Caco-2 (cell line): ENCODE data around the gene TMEM169. TPM values are rescaled to one million over a fixed set of nuclear protein-coding genes. Genes with fewer than 3 reads are reported as not detected.

Experiments
- BruUV-seq: library from RNA; stranded (reverse); fragments of 400-500 nt; replicated peaks from 2 replicates; lab custom pipeline; 2021; lab: Mats Ljungman, UMichigan
- CTCF ChIA-PET: fragments of 300-600 bp; sonication (Branson Sonifier 250); formaldehyde crosslinking; loops from one replicate; lab custom pipeline; 2022; ENCODE audit warnings: antibody characterized with exemption; lab: Charles Lee
- POLR2A ChIA-PET: fragments of 300-600 bp; sonication (Branson Sonifier 250); formaldehyde crosslinking; loops from one replicate; lab custom pipeline; 2022; ENCODE audit warnings: antibody characterized with exemption; lab: Charles Lee
- DNase-seq, 2 experiments: peaks; one replicate each; pipeline versions ENCODE4 v3.0.0 to v3.0.0-alpha.2; 2020 to 2022
- H3K27me3 ChIP-seq: replicated peaks from 2 replicates; pipeline ENCODE4 v1.6.0; 2011; ENCODE audit warnings: low read length; ENCODE audit not compliant: control insufficient read depth, insufficient read depth
- H3K36me3 ChIP-seq: 2 replicates; pipeline ENCODE4 v1.5.1; 2011; ENCODE audit warnings: low read length; ENCODE audit not compliant: control insufficient read depth, insufficient read depth
- H3K4me1 ChIP-seq: fragments of 250-450 bp; sonication (Bioruptor Pico); 2 replicates; pipeline ENCODE4 v1.5.1; 2020; ENCODE audit warnings: mild to moderate bottlenecking
- H3K4me3 ChIP-seq: 2 replicates; pipeline ENCODE4 v1.5.1; 2011; ENCODE audit warnings: low read depth, mild to moderate bottlenecking, control low read depth, low read length
- H3K9me3 ChIP-seq: fragments of 250-450 bp; sonication (Bioruptor Pico); 2 replicates; pipeline ENCODE4 v1.5.1; 2020; ENCODE audit warnings: mild to moderate bottlenecking, moderate library complexity
- H3K27ac Mint-ChIP-seq: one replicate; pipeline ENCODE4 v1.8.0; 2022; ENCODE audit warnings: mixed read lengths; ENCODE audit not compliant: unreplicated experiment
- H3K27me3 Mint-ChIP-seq: one replicate; pipeline ENCODE4 v1.8.0; 2022; ENCODE audit warnings: mixed read lengths; ENCODE audit not compliant: insufficient read depth, unreplicated experiment
- H3K36me3 Mint-ChIP-seq: one replicate; pipeline ENCODE4 v1.8.0; 2022; ENCODE audit warnings: mild to moderate bottlenecking, mixed read lengths; ENCODE audit not compliant: insufficient read depth, unreplicated experiment
- H3K4me1 Mint-ChIP-seq: one replicate; pipeline ENCODE4 v1.8.0; 2022; ENCODE audit warnings: low read depth, mixed read lengths; ENCODE audit not compliant: unreplicated experiment
- H3K4me3 Mint-ChIP-seq: one replicate; pipeline ENCODE4 v1.8.0; 2022; ENCODE audit warnings: mild to moderate bottlenecking, moderate library complexity, mixed read lengths; ENCODE audit not compliant: unreplicated experiment
- H3K9me3 Mint-ChIP-seq: one replicate; pipeline ENCODE4 v1.8.0; 2022; ENCODE audit warnings: mixed read lengths; ENCODE audit not compliant: unreplicated experiment
- intact Hi-C: fragments of 100-400 bp; cut with micrococcal nuclease; formaldehyde crosslinking; loops from one replicate; pipeline ENCODE4 v1.10.0; 2022; ENCODE audit not compliant: unreplicated experiment
- total RNA-seq: library from RNA; stranded (reverse); gene quantifications from 2 replicates; pipeline ENCODE4 v1.2.3, GENCODE V29; 2022
- TF ChIP-seq, protein P1 (sequence below), 2 experiments: fragments of 200-600 bp in 1 of 2; IDR thresholded peaks; 1 replicate in 1 of 2; 2 replicates in 1 of 2; pipeline versions ENCODE4 v1.5.1 to v1.8.0; 2011 to 2022; ENCODE audit warnings: antibody characterized with exemption in 1 of 2, control low read depth in 1 of 2, inconsistent platforms in 1 of 2, low read depth in 1 of 2, low read length in 1 of 2, mild to moderate bottlenecking in 1 of 2, moderate library complexity in 1 of 2; ENCODE audit not compliant: insufficient read depth in 1 of 2, severe bottlenecking in 1 of 2, unreplicated experiment in 1 of 2

Gene TMEM169
- total RNA-seq, 1 experiment from 2014 or later, result 1.3 TPM

DNA sequence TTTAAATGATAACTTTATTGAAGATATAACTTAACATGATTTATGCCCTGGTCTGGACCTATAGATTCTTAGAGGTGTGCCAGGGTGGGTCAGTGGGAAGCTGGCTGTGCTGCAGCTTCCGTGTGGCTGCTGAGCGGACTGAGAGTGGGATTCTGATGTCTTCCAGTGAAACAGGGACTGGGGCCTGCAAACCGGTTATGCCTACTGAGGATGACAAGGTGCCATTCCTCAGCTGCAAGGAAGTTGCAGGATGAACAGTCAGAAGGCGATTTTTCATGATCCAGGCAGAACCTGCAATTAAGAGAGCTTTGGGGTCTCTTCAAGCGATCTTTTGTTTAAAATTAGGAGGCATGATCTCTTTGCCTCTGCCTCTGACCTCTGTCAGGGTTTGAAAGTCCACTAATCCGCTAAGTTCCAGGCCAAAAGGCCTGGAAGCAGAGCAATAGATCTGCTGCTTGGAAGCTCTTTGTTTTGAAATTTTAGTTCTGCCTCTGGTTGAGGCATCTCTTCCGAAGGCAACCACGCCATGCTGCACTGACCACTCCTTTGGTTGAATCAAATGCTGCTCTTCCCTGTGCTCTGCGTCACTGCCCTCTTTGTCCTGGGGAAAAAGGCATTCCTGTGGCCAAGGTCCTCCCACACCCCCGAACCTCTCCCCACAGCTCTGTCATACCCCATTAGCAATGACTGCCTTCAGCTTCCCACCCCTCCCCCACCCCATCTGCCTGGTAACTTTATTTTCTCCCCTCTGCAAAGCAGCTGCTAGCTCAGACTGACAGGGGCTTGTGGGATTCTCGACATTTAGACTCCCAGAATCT is 2.0 kb downstream of the TMEM169 start:
- H3K36me3 ChIP-seq, result no peaks in the 10 kb centered on the region
- TF ChIP-seq, protein P1, sequence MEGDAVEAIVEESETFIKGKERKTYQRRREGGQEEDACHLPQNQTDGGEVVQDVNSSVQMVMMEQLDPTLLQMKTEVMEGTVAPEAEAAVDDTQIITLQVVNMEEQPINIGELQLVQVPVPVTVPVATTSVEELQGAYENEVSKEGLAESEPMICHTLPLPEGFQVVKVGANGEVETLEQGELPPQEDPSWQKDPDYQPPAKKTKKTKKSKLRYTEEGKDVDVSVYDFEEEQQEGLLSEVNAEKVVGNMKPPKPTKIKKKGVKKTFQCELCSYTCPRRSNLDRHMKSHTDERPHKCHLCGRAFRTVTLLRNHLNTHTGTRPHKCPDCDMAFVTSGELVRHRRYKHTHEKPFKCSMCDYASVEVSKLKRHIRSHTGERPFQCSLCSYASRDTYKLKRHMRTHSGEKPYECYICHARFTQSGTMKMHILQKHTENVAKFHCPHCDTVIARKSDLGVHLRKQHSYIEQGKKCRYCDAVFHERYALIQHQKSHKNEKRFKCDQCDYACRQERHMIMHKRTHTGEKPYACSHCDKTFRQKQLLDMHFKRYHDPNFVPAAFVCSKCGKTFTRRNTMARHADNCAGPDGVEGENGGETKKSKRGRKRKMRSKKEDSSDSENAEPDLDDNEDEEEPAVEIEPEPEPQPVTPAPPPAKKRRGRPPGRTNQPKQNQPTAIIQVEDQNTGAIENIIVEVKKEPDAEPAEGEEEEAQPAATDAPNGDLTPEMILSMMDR (IDR thresholded peaks at IDR 0.05; ENCODE audit: insufficient read depth in 1 of 2, low read depth in 1 of 2, low read length in 1 of 2, severe bottlenecking in 1 of 2, unreplicated experiment in 1 of 2), result no peak
- no peak for DNase-seq
- no peak overlapping the region for H3K4me3 Mint-ChIP-seq
- H3K9me3 ChIP-seq, result no peaks in the 10 kb centered on the region
- no peaks in the 10 kb centered on the region for H3K9me3 Mint-ChIP-seq
- H3K4me1 Mint-ChIP-seq, result peaks cover 6% of the 10 kb centered on the region
- H3K4me1 ChIP-seq, result peaks cover 12% of the 10 kb centered on the region
- H3K27me3 Mint-ChIP-seq, result no peaks in the 10 kb centered on the region
- H3K4me3 ChIP-seq, result no peak overlapping the region
- no peak overlapping the region for H3K27ac Mint-ChIP-seq
- POLR2A ChIA-PET, result no interaction called here
- H3K27me3 ChIP-seq, result no peaks in the 10 kb centered on the region
- no peaks in the 10 kb centered on the region for H3K36me3 Mint-ChIP-seq
- CTCF ChIA-PET, result interaction anchor here (0.6 to 0.9 kb wide), 3 partner anchors 11 to 58 kb away, joined by 3 to 5 read pairs (median 4); no protein-coding TSS in a partner anchor
- intact Hi-C loops, result loop anchor here (1.0 kb wide), 1 partner anchor 15 kb away; no protein-coding TSS in a partner anchor
- no TSS peak for BruUV-seq

DNA sequence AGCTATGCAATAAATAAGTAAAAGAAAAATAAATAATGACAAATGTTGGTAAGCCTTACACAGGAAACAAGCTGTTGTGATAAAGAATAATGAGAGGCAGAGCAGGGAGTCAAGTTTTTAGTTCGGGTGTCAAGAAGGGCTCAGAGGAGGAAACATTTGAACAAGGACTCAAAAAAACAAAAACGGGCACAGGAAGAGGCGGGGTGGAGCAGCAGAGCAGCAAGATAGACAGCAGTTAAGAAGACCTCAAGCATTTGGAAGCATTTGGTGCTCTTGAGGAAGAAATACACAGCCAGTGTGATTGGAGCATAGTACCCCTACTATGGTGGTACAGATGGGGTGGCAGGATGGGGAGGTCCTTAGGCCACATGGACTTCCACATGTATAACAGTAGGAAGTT is 2.8 kb downstream of the TMEM169 start:
- no peak for DNase-seq
- no peaks in the 10 kb centered on the region for H3K9me3 ChIP-seq
- Mint-ChIP-seq H3K4me3 (no peak overlapping the region), H3K9me3 (no peaks in the 10 kb centered on the region), H3K27me3 (no peaks in the 10 kb centered on the region), H3K27ac (no peak overlapping the region), H3K4me1 (peaks cover 6% of the 10 kb centered on the region), H3K36me3 (no peaks in the 10 kb centered on the region)
- intact Hi-C loops, result no loop called here
- peaks cover 9% of the 10 kb centered on the region for H3K4me1 ChIP-seq
- no peaks in the 10 kb centered on the region for H3K27me3 ChIP-seq
- POLR2A ChIA-PET, result no interaction called here
- CTCF ChIA-PET, result interaction anchor here (0.6 kb wide), 1 partner anchor 59 kb away, joined by 3 read pairs; no protein-coding TSS in a partner anchor
- no peaks in the 10 kb centered on the region for H3K36me3 ChIP-seq
- no peak overlapping the region for H3K4me3 ChIP-seq
- BruUV-seq, result no TSS peak
- TF ChIP-seq, protein P1 (IDR thresholded peaks at IDR 0.05; ENCODE audit: insufficient read depth in 1 of 2, low read depth in 1 of 2, low read length in 1 of 2, severe bottlenecking in 1 of 2, unreplicated experiment in 1 of 2), result no peak

DNA sequence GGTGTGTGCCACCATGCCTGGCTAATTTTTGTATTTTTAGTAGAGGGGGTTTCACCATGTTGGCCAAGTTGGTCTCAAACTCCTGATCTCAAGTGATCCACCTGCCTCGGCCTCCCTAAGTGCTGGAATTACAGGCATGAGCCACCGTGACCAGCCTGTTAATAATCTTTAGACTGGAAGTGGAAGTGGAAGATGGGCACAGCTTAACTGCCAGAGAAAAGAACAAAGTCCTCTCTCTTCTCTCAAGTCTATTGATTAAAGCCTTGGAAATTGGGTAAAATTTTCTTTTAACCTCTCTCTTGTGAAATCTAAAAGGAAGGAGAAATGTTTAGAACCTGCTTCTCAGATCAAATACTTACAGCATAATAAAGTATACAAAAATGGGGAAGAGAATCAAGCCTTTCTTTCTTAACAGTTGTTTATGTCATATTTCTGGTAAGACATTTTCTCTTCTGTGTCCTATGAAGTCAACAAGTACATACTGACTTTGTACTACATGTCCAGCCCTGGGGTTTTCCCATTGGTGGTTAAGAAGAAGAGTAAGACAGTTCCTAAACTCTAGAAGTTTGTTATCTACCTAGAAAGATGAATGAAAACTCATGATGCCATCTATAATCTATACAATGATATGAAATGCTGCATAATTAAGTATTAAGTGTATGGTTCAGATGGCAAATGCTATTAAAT is 4.6 kb downstream of the TMEM169 start:
- no peaks in the 10 kb centered on the region for H3K27me3 Mint-ChIP-seq
- no peaks in the 10 kb centered on the region for H3K36me3 Mint-ChIP-seq
- Histone ChIP-seq H3K4me1 (peaks cover 6% of the 10 kb centered on the region), H3K9me3 (no peaks in the 10 kb centered on the region), H3K27me3 (no peaks in the 10 kb centered on the region; the same call in 1 of the 2 replicates), H3K36me3 (no peaks in the 10 kb centered on the region), H3K4me3 (no peak overlapping the region)
- no TSS peak for BruUV-seq
- H3K27ac Mint-ChIP-seq, result no peak overlapping the region
- TF ChIP-seq, protein P1 (IDR thresholded peaks at IDR 0.05; ENCODE audit: insufficient read depth in 1 of 2, low read depth in 1 of 2, low read length in 1 of 2, severe bottlenecking in 1 of 2, unreplicated experiment in 1 of 2), result no peak
- no peaks in the 10 kb centered on the region for H3K4me1 Mint-ChIP-seq
- H3K9me3 Mint-ChIP-seq, result no peaks in the 10 kb centered on the region
- ChIA-PET CTCF (no interaction called here), POLR2A (no interaction called here)
- no peak for DNase-seq
- intact Hi-C loops, result no loop called here
- H3K4me3 Mint-ChIP-seq, result no peak overlapping the region
